ENCODE results near the gene GIGYF2. TPM values are rescaled to one million over a fixed set of nuclear protein-coding genes. Genes with fewer than 3 reads are reported as not detected.
"Not testable (repeated sequence)": the region's sequence is repeated elsewhere in the genome, so short reads cannot be mapped to it uniquely, and the experiment has no call there.

GIGYF2 gene
- total and polyA plus RNA-seq, 2 of the 4 experiments (the other 2 are of a cell fraction), result 14.7 to 66.0 TPM

DNA sequence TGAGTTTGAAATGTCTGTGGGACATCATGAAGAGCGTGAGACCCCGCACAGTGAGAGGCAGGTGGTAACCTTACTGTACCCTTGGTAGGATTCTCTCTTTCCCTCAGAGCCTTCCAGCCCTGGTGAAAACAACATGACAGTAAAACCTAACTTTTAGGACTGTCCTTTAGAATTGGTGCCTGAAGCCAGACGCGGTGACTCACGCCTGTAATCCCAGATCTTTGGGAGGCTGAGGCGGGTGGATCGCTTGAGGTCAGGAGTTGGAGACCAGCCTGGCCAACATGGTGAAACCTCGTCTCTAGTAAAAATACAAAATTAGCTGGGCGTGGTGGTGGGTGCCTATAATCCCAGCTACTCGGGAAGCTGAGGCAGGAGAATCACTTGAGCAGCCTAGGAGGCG is 154.9 kb downstream of the GIGYF2 start:
- H3K27me3 ChIP-seq (ENCODE audit: control insufficient read depth, insufficient read depth, low read length); H3K14ac ChIP-seq (replicated peaks; ENCODE audit: low read depth, low read length); H3K4ac ChIP-seq (ENCODE audit: low read depth, low read length); H2BK20ac ChIP-seq (ENCODE audit: low read depth, low read length); H3K4me2 ChIP-seq (ENCODE audit: low read depth, low read length); H4K20me1 ChIP-seq (ENCODE audit: insufficient read depth, low read length); H3K23ac ChIP-seq (ENCODE audit: low read depth, low read length); H4K91ac ChIP-seq (ENCODE audit: insufficient read depth, low read depth, low read length); BruUV-seq (replicated peaks); H3K9ac ChIP-seq (ENCODE audit: low read depth, low read length); H3K9me3 ChIP-seq (ENCODE audit: control insufficient read depth, insufficient read depth, low read length); H3K18ac ChIP-seq (ENCODE audit: low read depth, low read length); H2BK120ac ChIP-seq (ENCODE audit: low read depth, low read length); H4K5ac ChIP-seq (ENCODE audit: low read depth, low read length); DNase-seq; ATAC-seq (ENCODE audit: low read depth); H2BK15ac ChIP-seq (ENCODE audit: low read depth, low read length); H2BK5ac ChIP-seq (ENCODE audit: low read depth, low read length, poor library complexity, severe bottlenecking); intact Hi-C loops (cut with micrococcal nuclease); H2AK9ac ChIP-seq (replicated peaks; ENCODE audit: low read depth, low read length, poor library complexity); H3K4me3 ChIP-seq (ENCODE audit: insufficient read depth, low read depth, low read length); H2AFZ ChIP-seq (replicated peaks; ENCODE audit: low read length, poor library complexity); H3K27ac ChIP-seq (ENCODE audit: insufficient read depth, low read length); H3K4me1 ChIP-seq (ENCODE audit: control insufficient read depth, insufficient read depth, low read length); H3K9me1 ChIP-seq (ENCODE audit: insufficient read depth, low read length); H2AK5ac ChIP-seq (ENCODE audit: low read depth, low read length); POLR2A ChIA-PET (ENCODE audit: unreplicated experiment); dilution Hi-C loops (cut with HindIII; ENCODE audit: low sequenced_read_pairs, unreplicated experiment); H4K8ac ChIP-seq (ENCODE audit: low read depth in 2 of 2, low read length in 2 of 2); H3K56ac ChIP-seq (ENCODE audit: extremely low read depth, insufficient read depth, low read length): not testable (repeated sequence)
- in situ Hi-C loops (cut with MboI; ENCODE audit: low sequenced_read_pairs), result loop anchor here (5.0 to 10.0 kb wide), 2 partner anchors 203 to 400 kb away; partner anchors contain the start of gene ATG16L1
- 95% methylated on average over 4 of the region's 11 CpGs; no CpG with 5 or more reads in 1 of the 2 experiments for WGBS, 2 experiments (ENCODE audit: extremely low coverage in 2 of 2, insufficient read length in 1 of 2)
- H3K36me3 ChIP-seq (ENCODE audit: control insufficient read depth, insufficient read depth, low read length), result peaks cover 30% of the 10 kb centered on the region
- CTCF ChIA-PET, result interaction anchor here (1.1 to 1.4 kb wide), 3 partner anchors 30 to 203 kb away, joined by 3 read pairs; no protein-coding TSS in a partner anchor
- peaks cover 0 to 12% of the 10 kb centered on the region in 2 experiments; a peak in 2 of 4 replicates for H3K79me1 ChIP-seq (ENCODE audit: low read depth in 1 of 2, low read length in 2 of 2)

All from IMR-90 (cell line).